Neural progenitor cell (in vitro differentiated cells): ENCODE measurements around the gene COL23A1.

Experiments used
- EZH2phosphoT487 ChIP-seq: fragments of 200-600 bp; sonication (generic); IDR thresholded peaks from 2 replicates; pipeline ENCODE4 v1.6.1; 2017; ENCODE audit warnings: antibody characterized with exemption
- TF ChIP-seq, protein P1 (sequence below): fragments of 200-600 bp; sonication (generic); IDR thresholded peaks from 2 replicates; pipeline ENCODE4 v1.5.1; 2017; ENCODE audit warnings: antibody characterized with exemption, mild to moderate bottlenecking

DNA sequence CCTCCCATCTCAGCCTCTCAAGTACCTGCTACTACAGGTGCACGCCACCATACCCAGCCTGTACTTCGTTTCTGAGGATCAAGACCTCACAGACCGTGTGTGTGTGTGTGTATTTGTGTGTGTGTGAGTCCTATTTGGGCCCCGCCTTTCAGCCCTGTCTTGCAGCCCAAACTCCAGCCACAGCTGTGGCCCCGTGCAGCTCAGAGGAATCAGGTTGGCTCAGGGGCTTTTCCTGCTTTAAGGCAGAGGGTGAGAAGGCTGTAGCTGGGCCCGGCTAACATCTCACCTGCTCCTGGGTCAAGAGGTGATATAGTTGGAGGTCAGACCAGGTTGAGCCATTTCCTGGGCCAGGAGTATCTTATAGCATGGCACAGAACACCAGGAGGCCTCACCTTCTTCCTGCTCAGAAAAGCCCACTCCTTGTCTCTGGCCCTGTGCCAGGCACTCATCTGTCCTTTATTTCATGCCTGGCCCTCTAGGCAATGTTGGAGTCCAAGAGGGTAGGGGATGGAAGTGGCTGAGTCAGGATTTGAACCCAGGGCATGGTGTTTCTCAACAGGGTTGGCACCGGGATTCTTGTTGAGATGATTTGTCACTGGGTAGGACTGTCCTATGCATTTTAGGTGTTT is 356.0 kb downstream of the COL23A1 start:
- TF ChIP-seq, protein P1, sequence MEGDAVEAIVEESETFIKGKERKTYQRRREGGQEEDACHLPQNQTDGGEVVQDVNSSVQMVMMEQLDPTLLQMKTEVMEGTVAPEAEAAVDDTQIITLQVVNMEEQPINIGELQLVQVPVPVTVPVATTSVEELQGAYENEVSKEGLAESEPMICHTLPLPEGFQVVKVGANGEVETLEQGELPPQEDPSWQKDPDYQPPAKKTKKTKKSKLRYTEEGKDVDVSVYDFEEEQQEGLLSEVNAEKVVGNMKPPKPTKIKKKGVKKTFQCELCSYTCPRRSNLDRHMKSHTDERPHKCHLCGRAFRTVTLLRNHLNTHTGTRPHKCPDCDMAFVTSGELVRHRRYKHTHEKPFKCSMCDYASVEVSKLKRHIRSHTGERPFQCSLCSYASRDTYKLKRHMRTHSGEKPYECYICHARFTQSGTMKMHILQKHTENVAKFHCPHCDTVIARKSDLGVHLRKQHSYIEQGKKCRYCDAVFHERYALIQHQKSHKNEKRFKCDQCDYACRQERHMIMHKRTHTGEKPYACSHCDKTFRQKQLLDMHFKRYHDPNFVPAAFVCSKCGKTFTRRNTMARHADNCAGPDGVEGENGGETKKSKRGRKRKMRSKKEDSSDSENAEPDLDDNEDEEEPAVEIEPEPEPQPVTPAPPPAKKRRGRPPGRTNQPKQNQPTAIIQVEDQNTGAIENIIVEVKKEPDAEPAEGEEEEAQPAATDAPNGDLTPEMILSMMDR = no peak
- TF ChIP-seq EZH2phosphoT487 = no peak
